Measurements from ENCODE around the gene MAMDC2.
A peak's percentile ranks its signal among the peaks of the same experiment; 100 is the strongest.
"Not testable (repeated sequence)": the region's sequence is repeated elsewhere in the genome, so short reads cannot be mapped to it uniquely, and the experiment has no call there.

The MAMDC2 gene

DNA sequence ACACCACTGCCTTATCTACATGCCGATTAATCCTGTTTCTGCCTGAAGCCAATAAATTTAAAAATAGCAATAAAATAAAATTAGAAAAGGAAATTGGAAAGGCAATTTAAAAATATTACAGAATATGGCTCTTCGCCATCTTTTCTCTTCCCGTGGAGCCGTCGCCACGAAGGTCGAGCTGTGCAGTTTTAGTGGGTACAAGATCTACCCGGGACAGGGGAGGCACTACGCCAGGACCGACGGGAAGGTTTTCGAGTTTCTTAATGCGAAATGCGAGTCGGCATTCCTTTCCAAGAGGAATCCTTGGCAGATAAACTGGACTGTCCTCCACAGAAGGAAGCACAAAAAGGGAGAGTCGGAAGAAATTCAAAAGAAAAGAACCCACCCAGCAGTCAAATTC, 173.4 kb downstream of the MAMDC2 start:
- DNase-seq: no peak

DNA sequence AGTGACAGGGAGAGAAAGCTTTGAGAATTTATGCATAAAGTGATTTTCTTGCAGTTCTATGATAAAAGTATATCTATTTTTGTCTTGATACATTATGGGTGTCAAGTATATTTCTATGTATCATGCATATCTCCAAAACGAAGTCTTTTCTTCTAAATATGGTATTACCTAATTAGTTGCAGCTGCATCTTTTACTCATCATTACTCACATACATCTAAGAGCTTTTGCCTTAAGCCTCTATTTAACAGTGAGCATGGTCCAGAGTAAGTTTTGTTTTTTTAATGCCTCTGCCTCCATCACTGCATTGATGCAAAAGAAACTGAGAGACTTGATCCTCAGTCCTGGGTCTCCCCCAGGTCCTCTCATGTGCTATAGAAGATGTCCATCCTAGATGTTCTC, 175.1 kb downstream of the MAMDC2 start:
- no peak for DNase-seq

DNA sequence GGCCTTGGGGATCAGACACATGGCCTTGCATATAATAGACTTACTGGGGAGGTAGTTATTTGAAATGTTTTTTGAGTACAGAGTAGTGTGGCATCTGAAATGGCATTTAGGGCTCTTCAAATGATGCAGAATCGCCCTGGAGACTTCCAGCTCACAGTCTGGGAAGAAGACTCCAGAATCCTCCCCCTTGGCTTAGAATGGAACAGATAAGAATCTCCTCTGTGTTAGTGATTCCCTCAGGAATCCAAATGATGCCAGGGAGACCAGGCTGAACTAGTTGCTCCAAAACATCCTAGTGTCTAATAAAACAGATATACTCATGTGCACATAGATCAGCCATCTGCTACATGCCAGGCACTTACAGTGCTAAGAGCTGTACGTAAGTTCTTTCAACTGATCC, 176.6 kb downstream of the MAMDC2 start:
- no peak for DNase-seq

DNA sequence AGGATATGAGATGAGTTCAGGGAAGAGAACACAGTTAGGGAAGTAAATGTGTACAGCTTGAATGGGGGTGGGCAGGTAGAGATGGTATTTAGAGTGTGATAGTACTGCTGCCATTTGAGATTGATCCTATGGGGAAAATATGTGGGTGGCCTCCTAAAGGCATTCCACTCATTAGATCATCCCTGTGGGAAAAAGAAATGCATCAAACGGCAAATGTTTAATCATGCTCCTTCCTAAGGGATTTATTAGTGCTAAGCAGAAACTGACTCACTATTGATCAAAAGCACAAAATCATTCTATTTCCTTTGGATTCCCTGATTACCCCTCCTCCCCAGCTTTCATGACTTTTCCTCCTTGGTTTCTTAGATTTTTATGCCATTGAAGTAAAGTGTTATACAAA, 178.7 kb downstream of the MAMDC2 start:
- no peak for DNase-seq

DNA sequence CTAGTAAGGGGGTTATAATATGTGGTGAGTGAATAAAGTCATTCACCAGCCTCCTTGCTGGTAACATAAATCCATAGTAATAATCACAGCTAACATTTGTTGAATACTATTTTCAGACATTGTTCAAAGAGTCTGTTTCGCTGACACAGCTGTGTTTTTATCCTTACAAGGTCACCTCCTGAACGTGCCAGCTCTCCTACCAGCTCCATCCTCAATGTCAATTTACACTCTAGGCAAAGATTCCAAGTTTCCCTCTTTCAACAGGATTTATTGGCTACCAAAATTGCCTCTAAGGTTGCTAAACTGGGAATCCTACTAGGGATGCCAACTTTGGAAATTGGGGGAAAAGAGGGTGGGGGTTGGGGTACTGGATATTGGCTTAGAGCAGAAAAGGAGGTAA, 184.5 kb downstream of the MAMDC2 start:
- DNase-seq: no peak

DNA sequence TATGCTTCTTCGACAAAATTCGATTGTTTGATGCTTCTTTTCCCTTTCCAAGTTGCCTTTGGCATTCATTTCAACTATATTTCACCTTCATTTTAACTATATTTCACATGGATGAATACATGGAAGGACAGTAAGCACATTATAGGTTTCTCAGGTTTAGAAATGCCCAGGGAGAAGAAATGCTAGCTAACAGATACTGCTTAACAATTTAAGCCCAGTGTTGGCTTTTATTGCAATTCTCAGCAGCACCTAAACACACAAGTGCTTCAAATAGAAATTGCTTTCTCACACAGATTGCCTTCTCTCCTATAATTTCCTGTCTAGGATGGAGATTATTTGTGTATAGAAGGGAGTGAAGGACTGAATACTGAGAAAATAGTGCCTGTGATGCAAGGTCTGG, 185.0 kb downstream of the MAMDC2 start:
- no peak for DNase-seq

DNA sequence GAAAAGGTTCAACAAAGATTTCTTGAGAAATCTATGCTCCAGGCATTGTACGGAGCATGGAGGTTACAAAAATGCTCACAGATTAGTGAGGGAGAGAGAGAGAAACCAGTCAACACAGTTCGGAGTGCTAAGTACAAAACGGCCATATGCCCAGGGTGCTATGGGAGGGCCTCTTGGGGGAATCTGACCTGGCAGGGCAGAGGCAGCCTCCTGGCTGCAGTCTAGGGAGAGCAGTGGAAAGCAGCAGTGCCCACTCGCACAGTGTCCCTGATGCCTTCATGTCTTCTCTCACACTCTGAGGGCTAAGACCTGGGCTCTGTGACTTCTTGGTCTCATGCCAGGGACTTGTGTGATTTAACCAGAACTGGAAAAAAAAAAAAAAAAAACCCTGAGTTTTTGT, 185.4 kb downstream of the MAMDC2 start:
- peak; percentile 11 for DNase-seq

DNA sequence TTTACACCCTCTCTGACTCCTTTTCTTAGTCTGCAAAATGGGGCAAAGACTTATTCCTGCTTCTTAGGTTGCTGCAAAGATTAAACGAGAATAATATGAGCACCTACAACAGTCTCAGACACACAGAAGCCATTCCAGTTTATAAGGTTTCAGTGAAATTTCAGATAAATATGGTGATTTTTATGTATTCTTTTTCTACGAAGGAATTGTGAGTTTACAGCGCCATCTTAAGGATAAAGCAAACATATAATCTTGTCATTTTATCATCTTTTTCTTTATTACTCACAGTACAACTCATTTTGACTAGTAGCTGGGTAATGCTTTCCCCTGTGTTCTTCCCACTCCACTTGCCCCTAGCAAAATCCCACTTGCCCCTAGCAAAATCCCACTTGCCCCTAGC, 185.9 kb downstream of the MAMDC2 start:
- no peak for DNase-seq

DNA sequence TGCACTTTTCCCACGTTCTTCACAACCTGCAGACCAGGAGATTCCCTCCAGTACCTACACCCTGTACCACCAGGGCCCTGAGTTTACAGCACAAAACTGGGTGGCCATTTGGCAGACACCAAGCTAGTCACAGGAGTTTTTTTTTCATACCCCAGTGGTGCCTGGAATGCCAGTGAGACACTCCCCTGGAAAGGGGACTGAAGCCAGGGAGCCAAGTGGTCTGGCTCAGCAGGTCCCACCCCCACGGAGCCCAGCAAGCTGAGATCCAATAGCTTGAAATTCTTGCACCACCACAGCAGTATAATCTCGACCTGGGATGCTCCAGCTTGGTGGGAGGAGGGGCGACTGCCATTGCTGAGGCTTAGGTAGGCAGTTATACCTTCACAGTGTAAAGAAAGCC, 188.8 kb downstream of the MAMDC2 start:
- DNase-seq: no peak

DNA sequence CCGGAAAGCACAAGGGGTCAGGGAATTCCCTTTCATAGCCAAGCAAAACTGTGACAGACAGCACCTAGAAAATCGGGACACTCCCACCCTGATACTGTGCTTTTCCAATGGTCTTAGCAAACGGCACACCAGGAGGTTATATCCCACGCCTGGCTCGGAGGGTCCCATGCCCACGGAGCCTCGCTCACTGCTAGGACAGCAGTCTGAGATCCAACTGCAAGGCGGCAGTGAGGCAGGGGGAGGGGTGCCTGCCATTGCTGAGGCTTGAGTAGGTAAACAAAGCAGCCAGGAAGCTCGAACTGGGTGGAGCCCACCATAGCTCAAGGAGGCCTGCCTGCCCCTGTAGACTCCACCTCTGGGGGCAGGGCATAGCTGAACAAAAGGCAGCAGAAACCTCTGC, 190.6 kb downstream of the MAMDC2 start:
- not testable (repeated sequence) for DNase-seq

DNA sequence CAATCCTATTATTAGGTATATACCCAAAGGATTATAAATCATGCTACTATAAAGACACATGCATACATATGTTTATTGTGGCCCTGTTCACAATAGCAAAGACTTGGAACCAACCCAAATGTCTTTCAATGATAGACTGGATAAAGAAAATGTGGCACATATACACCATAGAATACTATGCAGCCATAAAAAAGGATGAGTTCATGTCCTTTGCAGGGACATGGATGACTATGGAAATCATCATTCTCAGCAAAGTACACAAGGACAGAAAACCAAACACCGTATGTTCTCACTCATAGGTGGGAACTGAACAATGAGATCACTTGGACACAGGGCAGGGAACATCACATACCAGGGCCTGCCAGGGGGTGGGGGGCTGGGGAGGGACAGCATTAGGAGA, 202.3 kb downstream of the MAMDC2 start:
- not testable (repeated sequence) for DNase-seq

DNA sequence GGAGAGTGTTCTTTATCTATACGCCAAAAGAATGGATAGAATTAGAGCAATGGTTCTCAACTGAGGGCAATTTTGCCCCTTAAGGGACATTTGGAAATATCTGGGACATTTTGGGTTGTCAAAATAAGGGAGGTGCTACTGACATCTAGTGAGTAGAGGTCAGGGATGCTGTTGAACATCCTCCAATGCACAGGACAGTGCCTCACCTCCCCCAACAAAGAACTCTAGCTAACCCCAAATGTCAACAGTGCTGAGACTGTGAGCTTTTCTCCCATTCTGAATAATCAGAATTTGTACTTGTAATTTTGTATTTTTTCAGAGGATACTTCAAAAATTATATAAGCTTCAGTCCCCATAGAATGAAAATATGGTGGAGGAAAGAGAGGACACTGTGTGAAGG, 206.6 kb downstream of the MAMDC2 start:
- DNase-seq: no peak

DNA sequence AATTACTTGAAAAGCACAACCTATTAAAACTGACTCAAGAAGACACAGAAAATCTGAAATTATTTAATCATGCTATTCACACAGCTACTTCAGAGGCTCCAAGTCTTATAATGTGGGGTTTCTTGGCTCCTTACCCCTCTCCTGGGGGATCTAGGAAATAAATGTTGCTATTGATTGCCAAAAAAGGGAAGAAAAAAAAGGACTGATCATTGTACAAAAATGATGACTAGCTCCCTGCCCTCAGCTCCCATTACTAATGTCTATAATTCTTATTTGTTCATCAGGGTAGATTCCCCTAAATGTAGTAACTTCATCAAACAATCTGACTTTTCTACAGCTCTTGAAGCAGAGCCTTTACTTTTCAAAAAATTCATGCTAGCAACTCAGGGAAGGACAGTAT, 211.8 kb downstream of the MAMDC2 start:
- DNase-seq: no peak

DNA sequence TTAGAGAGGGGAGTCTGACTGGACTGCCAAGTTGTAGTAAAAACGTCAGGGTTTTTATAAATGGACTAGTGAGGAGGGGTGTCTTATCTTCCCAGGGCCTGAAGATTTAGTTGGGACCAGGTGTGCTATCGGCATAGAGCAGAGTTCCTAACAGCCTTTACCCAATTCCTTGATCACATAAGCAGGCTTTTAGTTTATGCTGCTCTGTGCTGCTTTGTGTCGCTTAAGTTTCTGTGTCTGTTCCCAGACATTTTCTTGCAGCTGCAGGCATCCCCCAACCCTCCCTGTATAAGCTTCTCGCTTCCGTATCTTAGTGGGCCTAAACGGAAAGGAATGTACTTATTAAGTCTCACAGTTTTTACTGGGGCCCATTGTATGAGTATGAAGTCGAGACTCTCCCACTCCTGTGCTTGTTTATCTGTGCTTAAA, 212.5 kb downstream of the MAMDC2 start:
- peak; percentile 23 for DNase-seq

DNA sequence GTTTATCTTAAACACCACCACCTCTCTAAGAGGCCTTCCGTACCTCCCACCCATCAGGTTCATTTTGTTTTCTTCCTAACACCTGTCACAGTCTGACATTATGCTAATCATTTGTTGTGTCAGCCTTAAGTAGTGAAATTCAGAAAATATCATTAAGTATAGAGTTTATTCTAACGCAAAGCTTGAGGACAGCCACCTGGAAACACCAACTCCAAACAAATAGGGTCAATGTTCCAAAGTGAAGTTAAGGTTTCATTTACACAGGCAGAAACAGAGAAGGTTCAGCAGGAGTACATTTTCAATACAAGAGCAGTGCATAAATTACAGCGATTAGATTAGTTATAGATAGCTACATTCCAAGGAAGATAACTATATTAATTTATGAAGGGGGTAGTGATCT, 213.9 kb downstream of the MAMDC2 start:
- DNase-seq: no peak

DNA sequence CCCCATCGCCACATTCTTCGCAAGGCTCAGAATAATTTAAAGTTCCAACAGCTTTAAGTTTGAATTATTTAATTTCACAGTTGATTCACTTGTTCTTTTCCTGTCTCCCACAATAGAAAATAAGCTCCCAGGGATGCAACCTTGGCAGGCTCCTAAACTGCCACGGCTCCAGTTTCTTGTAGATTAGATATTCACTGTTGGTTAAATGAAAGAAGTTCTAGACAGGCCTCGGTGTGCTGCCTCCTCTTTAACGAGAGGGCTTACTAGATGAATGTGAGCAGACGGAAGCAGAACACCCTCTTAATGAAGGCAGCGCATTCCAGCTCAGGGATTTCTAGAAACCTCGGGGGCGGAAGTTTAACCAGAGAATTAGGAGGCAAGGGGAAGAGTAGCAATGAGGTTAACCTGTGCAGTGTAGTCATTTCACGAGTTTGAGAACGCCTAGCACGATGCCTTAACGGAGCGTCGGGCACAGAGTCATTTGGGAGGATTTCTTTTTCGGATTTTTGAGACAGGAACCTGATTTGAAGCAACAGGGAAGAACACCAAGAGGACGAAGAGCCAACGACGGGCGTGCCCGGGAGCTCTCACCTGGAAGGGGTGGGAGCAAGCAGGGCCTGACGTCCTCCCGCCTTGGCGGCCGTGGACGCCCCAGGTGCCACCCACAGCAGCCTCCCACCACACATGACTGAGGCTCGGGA, 214.5 kb downstream of the MAMDC2 start:
- DNase-seq: peak; percentile 76

DNA sequence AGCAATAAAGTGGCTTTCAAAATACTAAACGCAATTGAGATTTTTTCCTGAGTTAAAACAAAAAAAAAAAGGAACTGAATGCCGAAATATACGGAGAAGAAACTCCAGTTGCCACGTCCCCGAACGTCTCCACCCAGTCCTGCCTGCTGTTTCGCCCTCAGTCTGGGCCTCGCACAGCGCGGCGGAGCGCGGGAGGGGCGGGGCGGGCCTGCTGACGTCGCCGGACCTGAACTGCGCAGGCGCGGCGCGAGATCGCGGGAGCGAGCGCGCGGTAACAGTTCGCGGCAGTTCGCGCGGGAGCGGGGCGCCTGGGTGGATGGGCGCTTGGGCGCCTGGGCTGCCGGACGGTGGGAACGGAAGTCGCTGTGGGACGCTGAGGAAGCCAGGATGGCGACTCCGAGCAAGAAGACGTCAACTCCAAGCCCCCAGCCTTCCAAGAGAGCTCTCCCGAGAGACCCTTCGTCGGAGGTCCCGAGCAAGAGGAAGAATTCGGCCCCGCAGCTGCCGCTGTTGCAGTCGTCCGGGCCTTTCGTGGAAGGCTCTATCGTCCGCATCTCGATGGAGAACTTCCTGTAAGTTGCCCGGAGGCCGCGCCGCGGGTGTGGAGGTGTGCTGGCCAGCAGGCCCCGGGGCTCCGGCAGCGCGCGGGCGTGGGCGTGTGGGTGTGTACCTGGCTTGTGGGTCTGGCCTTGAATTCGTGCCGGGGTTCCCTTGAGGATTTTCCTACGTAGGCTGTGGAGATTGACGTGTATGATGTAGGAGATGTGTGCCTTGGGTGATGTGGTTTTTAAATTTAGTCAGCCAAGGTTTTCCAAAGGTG, 215.3 kb downstream of the MAMDC2 start, which contains the start of gene SMC5:
Gene SMC5 (plus strand): TSS at position 287 of the 820 bp plus-strand sequence. CDS start 101 bp downstream, at position 388.
- DNase-seq: peak; percentile 87

DNA sequence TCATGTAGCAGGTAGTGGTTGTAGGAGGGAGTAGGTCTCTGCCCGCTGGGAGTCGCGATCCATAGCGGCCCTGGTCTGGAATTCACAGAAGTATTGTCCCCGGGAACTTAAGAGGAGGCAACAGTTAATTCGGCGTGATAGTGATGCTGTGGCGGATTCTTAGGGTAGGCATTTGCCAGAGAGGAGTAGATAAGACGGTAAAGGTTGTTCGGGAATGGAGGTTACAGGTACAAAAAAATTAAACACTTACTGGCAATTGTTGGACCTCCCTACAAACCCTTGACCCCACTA, 215.8 kb downstream of the MAMDC2 start:
- no peak for DNase-seq

DNA sequence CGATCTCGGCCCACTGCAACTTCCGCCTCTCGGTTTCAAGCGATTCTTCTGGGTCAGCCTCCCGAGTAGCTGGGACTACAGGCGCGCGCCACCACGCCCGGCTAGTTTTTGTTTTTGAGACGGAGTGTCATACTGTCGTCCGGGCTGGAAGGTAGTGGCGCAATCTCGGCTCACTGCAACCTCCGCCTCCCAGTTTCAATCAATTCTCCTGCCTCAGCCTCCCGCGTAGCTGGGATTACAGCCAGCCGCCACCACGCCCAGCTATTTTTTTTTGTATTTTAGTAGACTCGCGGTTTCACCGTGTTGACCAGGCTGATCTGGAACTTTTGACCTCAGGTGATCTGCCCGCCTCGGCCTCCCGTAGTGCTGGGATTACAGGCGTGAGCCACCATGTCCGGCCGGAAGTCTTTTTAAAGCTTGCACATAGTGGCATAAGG, 216.4 kb downstream of the MAMDC2 start:
- no peak for DNase-seq

DNA sequence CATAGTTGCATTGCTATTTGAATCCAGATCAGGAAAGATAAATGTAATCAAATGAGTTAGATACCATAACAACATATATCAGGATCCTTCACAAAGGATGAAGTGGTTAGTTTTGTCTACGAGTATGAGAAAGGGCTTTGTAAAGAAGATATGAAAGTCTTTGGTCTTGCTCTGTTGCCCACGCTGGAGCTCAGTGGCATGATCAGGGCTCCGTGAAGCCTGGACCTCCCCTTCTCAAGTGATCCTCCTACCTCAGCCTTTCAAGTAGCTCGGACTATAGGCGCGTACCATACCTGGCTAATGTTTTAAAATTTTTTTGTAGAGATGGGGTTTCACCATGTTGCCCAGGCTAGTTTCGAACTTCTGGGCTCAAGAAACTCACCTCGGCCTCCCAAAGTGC, 217.0 kb downstream of the MAMDC2 start:
- DNase-seq: no peak

DNA sequence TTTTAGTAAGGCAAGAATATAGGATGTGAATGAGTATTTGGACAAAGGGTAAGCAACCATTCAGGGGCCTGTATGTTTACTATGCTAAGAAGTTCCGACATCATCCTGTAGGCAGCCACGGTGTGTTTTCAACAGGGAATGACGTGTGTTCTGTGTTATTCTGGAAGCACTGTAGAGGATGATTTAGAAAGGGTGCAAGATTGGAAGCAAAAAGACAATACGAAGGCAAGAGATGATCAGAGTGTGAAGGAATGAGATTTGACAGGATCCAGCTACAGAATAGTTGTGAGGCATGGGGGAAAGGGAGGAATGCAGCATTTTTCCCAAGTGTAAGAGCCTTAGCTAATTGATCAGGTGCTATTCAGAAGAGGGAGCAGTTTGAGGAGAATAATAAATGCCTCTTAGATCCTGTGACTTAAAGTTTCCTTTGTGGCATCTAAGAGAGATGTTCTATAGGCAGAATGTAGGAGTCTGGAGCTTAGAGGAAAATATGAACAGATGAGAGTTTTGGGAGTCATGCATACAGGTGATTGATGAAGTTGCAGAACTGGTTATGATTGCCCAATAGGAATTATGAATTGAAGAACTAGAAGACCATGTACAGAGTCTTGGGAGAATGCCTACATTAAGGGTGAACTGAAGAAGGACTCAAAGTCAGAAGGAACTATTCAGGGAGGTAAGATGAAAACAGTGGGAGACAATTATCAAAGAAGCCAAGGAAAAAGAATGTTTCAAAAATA, 217.7 kb downstream of the MAMDC2 start:
- DNase-seq: no peak

DNA sequence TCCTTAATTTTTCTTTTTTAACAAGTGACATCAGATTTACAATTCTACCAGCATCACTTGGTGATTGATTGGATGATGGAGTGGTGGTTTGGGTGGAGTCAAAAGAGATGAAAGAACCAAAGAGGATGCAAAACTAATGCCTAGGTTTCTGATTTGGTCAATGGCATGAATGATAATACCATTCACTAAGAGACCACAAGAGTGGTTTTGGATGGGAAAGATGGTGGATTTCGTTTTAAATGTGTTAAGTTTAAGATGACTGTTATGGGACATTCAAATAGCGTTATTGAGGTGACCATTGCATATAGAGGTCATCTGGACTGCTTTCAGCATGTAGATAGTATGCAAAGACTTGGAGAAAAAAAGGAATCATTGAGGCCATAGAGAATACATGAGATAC, 218.7 kb downstream of the MAMDC2 start:
- DNase-seq: no peak

DNA sequence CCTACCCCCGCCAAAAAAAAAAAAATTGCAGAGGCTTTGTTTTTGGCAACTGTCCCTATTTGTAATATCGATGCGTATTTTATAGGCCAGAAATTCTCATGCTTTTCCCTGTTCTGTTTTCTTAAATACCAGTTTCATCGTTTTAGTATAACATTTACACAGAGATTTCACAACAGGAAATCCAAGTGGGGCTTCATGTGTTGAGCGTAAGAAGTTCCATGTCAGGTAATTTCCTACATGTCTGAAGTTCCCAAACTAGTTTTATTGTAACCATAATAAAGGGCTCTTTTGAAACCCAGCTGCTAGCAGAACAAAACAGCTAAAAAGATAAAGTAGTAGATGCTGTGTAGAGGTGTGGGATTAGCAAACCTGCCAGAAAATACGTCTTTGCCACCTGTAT, 219.3 kb downstream of the MAMDC2 start:
- no peak for DNase-seq

DNA sequence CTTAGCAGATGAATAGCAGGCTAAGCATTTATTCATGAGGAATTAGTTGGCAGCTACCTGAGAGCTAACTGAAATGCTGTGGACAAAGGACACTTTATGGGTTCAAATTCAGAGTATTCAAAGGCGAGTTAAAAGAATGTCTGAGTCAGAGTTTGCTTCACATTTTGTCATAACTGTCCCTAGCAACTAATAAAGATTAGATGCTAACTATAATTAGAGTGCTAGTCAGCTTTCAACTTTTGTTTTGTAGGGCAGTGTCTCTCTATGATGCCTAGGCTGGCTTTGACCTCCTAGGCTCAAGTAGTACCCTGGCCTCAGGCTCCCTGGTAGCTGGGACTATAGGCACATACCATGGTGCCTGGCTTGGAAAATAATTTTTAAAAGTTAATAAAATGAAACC, 219.8 kb downstream of the MAMDC2 start:
- no peak for DNase-seq

All from NCI-H146 (cell line).